Cardiac fibroblast (primary cell): ENCODE results near the gene DNAAF8.

Experiments
- DNase-seq, 2 donors: peaks; one replicate each; pipeline versions ENCODE4 v3.0.0 to v3.0.0-alpha.2; 2010; ENCODE audit warnings: low read depth in 2 of 2
- H3K4me3 ChIP-seq, 2 donors: replicated peaks in 1 of 2; 1 replicate in 1 of 2; 2 replicates in 1 of 2; pipeline ENCODE4 v1.5.1; 2011; ENCODE audit warnings: low read depth in 2 of 2, low read length in 2 of 2, mild to moderate bottlenecking in 2 of 2, moderate library complexity in 1 of 2
- TF ChIP-seq, protein P1 (sequence below): IDR thresholded peaks from one replicate; pipeline ENCODE4 v1.5.1; 2011; ENCODE audit warnings: low read depth, mild to moderate bottlenecking, low read length, inconsistent platforms

Gene DNAAF8

DNA sequence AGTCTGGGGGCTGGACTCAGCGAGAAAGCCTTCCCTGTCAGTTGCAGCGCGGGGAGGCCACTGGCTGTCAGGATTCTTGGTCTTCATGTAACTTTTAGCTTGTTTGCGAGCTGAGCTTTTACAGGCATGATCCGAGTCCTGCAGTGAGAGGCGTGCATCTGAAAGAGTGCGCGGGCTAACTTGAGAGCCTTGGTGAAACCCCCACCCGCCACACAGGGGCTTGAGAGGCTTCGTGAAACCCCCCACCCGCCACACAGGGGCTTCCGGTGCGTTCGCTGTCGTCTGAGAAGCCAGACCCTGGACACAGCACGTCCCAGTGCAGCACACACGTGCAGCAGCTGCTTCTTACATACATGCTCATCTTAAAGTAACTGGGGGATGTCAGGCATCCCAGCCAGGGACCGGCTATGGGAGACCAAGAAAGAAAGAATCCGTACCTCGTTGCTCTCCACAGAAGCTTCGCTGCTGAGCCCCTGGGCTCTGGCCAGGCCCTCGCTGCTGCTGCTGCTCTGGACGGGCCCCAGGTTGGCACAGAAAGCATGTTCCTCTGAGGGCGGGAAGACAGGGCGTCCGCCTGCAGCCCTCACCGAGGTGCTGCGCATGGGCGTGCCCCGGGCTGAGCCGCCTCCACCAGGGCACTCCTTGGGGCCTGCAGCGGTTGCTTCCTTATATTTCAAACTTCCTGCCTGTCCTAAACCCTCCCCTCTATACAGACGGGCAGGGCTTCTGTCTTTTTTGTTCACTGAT, 33.2 kb upstream of the DNAAF8 start:
- TF ChIP-seq, protein P1, sequence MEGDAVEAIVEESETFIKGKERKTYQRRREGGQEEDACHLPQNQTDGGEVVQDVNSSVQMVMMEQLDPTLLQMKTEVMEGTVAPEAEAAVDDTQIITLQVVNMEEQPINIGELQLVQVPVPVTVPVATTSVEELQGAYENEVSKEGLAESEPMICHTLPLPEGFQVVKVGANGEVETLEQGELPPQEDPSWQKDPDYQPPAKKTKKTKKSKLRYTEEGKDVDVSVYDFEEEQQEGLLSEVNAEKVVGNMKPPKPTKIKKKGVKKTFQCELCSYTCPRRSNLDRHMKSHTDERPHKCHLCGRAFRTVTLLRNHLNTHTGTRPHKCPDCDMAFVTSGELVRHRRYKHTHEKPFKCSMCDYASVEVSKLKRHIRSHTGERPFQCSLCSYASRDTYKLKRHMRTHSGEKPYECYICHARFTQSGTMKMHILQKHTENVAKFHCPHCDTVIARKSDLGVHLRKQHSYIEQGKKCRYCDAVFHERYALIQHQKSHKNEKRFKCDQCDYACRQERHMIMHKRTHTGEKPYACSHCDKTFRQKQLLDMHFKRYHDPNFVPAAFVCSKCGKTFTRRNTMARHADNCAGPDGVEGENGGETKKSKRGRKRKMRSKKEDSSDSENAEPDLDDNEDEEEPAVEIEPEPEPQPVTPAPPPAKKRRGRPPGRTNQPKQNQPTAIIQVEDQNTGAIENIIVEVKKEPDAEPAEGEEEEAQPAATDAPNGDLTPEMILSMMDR: no peak

DNA sequence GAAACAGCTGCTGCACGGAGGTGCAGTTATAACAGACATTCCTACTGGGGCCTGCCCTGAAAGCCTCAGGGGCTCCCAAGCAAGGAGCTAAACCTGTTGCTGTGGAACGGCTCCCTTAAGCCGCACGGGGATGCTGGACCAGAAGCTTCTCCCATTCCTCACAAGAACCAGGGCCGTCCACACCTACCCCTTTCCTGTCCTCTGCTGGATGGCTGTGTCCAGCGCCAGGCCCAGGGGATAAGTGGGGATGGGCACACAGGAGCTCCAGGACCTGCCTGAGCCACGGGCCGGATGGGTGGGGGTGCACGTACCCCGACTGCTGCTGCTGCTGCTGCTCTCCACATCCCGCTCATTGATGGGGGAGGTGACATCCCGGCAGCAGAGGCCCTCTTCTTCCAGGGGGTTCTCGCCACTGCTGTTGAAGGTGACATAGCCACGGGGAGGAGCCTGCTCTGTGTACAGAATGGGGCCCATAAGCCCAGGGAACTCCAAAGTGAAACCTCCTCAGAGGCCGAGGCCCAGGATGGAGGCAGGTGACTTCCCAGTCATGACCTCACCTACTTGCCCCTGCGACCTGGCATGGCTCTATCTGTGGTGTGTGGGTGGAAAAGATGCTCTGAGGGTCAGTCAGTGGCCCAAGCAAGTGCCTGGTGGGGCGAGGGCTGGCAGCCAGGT, 32.4 kb upstream of the DNAAF8 start:
- H3K4me3 ChIP-seq: no peak overlapping the region
- TF ChIP-seq, protein P1: no peak
- no peak for DNase-seq

More for the DNA sequence above, 33.2 kb upstream of the DNAAF8 start:
- H3K4me3 ChIP-seq: no peak overlapping the region
- DNase-seq: no peak

DNA sequence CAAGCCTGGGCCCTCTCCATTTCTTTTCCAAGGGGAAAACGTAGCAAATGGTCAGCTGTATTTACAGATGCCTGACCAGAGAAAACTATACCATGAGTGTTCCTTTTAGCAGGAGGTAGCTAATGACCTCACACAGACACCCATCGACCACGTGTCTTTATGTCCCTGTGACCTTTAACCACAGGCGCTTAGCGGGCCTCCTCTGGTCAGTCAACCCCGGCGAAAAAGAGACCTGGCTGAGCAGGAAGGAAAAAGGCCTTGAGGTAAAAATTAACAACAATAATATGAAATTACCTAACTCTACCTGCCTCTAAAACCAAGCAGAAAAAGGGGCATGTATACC, 31.9 kb upstream of the DNAAF8 start:
- DNase-seq: no peak
- no peak overlapping the region for H3K4me3 ChIP-seq
- TF ChIP-seq, protein P1: no peak

DNA sequence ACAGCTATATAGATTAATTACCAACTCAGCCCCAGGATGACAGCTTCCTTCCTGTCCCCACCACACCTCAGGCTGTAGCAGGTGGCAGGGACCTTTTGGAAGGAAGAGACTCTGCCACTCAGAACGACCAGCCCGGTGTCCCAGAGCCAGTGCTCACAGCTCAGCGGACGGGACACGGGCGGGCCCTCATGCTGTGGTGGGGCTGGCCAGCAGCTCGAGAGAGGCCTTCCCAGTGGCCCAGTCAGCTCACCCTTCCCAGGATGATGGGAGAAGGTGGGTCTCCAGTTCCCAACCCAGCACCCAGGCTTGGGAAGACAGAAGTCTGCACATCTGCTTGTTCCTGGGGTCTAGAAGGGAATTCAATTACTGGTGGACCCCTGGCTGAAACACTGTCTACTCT, 30.4 kb upstream of the DNAAF8 start:
- TF ChIP-seq, protein P1: no peak
- H3K4me3 ChIP-seq: no peak overlapping the region

DNA sequence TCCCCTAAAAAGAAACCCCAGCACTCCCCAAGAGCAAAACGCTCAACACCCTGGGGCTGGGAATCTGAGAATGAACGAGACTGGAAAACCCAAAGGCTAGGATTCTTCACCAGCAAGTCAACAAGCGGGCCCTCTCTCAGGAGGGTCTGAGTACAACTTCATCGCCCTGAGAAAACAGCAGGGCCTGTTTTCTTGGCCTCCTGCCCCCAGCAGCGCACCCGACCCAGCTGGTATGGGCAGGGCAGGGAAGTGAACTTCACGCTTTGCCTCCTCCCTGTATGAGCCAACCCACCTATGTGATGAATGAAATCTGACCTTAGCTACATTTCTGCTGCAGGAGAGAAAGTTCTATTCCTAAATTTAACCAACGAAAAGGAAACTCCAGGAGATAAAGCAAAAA, 29.8 kb upstream of the DNAAF8 start:
- no peak overlapping the region for H3K4me3 ChIP-seq
- TF ChIP-seq, protein P1: no peak
- no peak for DNase-seq

More for the DNA sequence above, 30.4 kb upstream of the DNAAF8 start:
- no peak for DNase-seq

DNA sequence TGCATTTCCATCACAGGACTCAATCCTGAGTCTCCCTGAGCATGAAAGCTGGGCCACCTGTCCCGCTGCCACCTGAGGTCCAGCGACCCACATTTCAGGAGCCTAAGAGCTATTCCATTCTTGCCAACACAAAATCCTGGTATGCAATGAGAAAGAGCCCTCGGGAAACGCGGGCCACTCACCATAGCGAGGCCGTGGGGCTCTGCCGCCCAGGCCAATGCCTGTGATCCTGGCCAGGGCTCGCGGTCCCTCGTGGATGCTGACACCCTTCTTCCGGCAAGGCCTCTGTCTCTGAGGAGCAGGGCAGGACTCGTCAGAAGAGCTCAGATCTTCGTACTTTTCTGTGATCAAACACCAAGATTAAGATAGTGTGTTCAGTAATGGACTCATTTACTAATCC, 29.4 kb upstream of the DNAAF8 start:
- DNase-seq: no peak
- TF ChIP-seq, protein P1: no peak

DNA sequence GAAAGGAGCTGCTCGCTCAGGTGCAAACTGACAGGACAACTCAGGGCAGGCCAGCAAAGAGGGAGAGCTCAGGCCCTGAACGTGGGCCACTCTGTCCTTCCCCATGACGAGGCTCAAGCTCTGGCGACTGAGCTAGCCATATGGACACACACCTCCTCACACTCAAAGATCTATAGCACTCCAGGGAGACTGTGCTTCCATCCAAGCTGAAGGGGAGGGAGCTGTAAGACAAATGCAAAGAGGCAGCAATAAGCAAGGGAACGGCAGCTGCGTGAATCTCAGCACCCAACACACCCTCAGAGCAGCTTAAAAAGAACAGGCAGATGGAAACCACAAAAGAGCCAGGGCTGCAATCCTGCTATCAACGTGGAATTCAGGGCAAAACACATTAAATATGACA, 27.5 kb upstream of the DNAAF8 start:
- no peak for DNase-seq
- H3K4me3 ChIP-seq: no peak overlapping the region
- TF ChIP-seq, protein P1: no peak

More for the DNA sequence above, 29.4 kb upstream of the DNAAF8 start:
- H3K4me3 ChIP-seq: no peak overlapping the region
